Measurements from ENCODE around the gene ARPC2.
"Not testable (repeated sequence)": the region's sequence is repeated elsewhere in the genome, so short reads cannot be mapped to it uniquely, and the experiment has no call there.

ARPC2 gene
- 626 to 1,076 (median 827) reads per million in 18 experiments for total RNA-seq

- peak; percentile 97 to 98 for DNase-seq
These were observed at the start of gene ARPC2 for GRCh38 chr2:218216674-218217359. Gene ARPC2 (plus strand): TSS chr2:218217189. CDS start chr2:218217471, 282 bp downstream.

GRCh38 chr2:218168016-218168415 is 49.0 kb upstream of the ARPC2 start:
- DNase-seq = no peak

DNA sequence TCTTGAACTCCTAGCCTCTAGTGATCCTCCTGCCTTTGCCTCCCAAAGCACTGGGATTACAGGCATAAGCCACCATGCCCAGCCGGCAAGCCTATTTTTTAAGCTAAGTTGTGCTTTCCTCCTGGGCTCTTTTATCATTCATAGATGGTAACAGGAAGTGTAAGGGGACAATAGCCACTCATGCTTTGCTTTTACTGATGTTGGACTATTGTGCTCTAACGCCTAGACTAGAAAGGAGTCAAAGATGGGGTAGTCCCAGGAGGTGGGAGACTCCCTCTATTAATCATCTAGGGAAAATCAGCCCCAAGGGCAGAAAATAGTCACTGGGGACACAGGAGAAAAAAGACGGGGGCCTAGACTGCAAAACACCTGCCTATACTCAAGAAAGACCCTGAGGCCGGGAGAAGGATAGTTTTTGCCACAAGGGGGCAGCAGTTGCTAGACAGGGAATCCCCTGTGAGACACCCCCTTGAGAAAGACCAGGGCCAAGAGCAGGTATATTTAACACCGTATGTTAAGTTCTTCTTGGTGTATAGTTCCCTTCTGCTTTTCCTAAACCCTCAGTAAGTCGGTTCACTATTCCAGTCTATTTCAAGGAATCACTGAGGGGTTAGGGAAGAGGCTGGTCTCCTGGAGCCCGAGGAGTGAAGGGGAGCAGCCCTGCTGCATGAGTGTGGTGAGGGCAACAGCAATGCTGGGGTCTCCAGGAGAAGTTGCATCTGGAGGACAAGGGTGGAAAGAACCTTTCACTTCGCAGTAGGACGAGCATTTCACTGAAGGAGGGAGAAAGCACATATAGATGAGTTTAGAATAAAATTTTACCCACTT is 48.1 kb upstream of the ARPC2 start:
- peak; percentile 4 to 30 for DNase-seq

- no peak for DNase-seq
These were observed 47.0 kb upstream of the ARPC2 start for GRCh38 chr2:218169757-218170546.

- DNase-seq = not testable (repeated sequence)
These were observed 45.2 kb upstream of the ARPC2 start for GRCh38 chr2:218171744-218172143.

GRCh38 chr2:218172845-218173244 is 44.1 kb upstream of the ARPC2 start:
- no peak for DNase-seq

GRCh38 chr2:218179782-218180181 is 37.2 kb upstream of the ARPC2 start:
- no peak for DNase-seq

- DNase-seq = no peak
These were observed 36.4 kb upstream of the ARPC2 start for GRCh38 chr2:218180467-218181114.

DNA sequence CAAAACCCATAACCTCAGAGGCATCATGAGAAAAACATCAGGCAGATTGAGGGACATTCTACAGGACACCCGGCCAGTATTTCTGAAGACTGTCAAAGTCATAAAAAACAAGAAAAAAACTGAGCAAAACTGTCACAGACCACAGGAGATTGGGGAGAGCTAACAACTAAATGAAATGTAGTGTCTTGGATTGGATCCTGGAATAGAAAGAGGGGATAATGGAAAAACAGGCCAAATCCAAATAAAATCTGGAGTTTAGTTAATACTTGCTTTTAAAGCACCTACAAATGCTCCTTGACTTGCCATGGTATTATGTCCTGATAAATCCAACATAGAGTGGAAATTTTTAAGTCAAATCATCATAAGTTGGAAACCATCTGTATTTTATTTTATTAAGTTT is 32.7 kb upstream of the ARPC2 start:
- DNase-seq = no peak

GRCh38 chr2:218186355-218186766 is 30.6 kb upstream of the ARPC2 start:
- DNase-seq = peak; percentile 74 to 83

DNA sequence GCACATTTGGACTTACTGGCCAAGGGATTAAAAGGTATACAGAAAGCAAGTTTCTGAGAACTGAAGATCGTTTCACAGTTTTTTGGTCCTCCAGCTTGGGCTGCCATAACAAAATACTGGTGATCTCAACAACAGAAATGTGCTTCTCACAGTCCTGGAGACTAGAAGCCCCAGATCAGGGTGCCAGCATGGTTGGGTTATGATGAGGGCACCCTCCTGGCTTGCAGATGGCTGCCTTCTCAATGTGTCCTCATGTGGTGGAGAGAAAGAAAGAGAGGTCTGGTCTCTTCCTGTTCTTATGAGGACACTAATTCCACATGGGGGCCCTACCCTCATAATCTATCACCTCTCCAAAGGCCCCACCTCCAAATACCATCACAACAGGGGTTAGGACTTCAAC is 30.1 kb upstream of the ARPC2 start:
- DNase-seq = no peak

GRCh38 chr2:218187296-218188015 is 29.5 kb upstream of the ARPC2 start:
- DNase-seq = no peak

DNA sequence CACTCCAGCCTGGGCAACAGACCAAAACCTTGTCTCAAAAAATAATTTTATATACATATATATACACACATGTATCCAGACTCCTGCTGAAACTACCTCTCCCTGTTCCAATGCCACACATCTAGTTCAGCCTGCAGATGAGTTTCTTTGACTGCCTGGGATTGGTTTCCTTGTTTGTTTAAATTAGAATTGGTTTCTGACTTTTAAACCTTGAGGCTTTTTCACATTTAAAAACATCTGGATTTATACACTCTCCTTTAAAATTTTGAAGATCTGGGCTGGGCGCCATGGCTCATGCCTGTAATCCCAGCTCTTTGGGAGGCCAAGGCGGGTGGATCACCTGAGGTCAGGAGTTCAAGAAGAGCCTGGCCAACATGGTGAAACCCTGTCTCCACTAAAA is 28.5 kb upstream of the ARPC2 start:
- DNase-seq = no peak

DNA sequence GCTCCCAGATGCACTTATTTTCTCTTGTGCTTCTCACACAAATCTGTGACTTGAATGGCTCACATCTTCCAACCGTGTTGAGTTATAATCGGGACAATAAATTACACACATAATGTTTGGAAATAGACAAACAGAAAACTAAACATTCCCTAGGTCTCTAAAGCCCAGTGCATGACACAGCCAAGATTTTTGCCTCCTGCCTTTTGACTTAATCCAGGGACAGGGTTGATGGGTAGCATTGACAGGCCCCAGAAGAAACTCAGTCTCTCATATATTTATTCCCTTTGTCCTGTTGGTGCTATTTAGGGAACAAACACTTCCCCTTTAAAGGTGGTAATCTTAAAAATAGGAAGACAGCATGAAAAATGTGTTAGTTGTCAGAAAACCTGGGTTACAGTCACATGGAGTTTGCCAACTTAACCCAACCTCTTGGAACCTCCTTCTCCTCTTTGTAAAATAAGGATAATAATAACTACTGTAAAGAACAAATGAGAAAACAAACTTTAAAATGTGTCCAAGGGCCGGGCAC is 24.0 kb upstream of the ARPC2 start:
- DNase-seq = peak; percentile 21 to 31

DNA sequence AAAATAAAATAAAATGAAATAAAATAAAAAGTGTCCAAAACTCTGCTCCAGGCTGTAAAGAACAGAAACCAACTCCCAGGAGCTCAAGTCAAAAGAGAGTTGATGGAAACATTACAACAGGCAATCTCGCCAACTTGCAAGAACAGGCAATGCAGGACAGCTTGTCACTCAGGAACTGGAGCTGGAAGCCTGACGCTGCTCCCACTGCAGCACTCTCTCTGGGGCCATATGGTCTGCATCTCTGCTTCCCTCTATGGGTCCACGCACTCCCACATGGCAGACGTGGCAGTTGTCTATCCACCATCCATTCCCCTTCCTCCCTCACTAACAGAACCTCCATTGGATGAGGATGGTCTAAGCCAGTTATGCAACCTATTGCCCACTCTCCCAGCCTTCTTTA is 23.3 kb upstream of the ARPC2 start:
- DNase-seq = no peak

DNA sequence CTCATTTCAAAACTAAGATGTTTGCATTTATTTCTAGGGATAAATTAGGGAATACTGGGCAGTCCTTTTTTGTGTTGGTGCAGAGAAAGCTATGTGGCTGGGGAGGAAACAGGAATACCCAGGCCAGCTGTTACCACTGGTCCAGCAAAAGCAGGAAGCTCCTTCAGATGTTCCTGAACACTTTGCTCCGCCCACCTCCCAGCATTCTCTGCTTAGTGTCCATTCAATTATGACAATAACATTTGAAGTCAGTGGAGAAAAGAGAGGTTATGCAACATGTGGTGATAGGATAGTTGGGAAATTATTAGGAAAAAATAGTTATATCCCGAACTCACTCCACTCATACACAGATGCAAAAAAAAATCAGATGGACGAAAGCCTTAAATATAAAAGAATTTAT is 22.1 kb upstream of the ARPC2 start:
- DNase-seq = peak in 1 of 2 donors; percentile 22

DNA sequence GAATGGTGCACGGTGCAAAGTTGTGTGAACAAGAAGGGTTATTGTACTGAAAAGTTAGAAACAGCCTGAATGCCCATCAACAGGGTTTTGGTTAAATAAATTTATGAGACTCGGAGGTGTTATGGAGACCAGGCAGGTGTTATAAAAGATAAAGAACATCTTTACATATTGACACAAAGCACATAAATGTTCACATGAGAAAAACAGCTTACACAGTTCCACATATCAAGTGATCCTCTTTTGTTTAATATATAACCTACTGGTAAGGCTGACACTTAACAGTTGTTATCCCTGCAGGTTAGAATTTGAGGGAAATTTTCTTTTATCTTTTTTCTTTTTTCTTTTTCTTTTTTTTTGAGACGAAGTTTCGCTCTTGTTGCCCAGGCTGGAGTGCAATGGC is 20.0 kb upstream of the ARPC2 start:
- no peak for DNase-seq

DNA sequence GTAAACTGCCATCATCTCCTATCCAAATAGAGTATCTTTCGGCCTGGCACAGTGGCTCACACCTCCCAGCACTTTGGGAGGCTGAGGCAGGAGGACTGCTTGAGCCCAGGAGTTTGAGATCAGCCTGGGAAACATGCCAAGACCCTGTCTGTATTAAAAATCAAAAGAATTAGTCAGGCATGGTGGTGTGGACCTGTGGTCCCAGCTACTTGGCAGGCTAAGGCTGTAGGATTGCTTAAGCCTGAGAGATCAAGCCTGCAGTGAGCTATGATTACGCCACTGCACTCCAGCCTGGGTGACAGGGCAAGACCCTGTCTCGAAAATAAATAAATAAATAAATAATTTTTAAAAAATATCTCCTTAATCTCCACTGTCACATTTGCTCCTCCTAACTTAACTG is 14.7 kb upstream of the ARPC2 start:
- no peak for DNase-seq

- DNase-seq = no peak
These were observed 7.9 kb upstream of the ARPC2 start for GRCh38 chr2:218209078-218209477.

GRCh38 chr2:218214116-218214515 is 2.9 kb upstream of the ARPC2 start:
- no peak for DNase-seq

DNA sequence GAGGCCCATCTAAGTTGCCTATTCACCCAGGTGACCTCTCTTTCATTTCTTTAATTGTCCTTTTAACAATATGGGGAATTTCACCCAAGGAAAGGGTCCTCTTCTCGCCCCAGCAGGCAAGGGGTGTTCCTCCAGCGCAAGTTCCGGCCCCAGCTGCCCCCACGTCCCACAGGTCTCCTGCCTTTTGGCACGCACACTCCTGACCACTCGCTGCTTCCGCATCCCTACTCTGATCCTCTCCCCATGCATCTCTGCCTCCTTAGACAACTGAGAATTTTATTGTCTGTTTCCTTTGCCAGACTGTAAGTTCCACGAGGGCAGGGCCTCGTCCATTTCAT is 684 bp upstream of the ARPC2 start:
- no peak for DNase-seq

All from inflammatory macrophage (primary cell).